EH (cell line): Measurements from ENCODE around the gene ST6GAL1.
"Not testable (repeated sequence)": the region's sequence is repeated elsewhere in the genome, so short reads cannot be mapped to it uniquely, and the experiment has no call there.

Experiments used
- DNase-seq: peaks from one replicate; pipeline ENCODE4 v3.0.0-alpha.2; 2015; ENCODE audit warnings: low read depth

The ST6GAL1 gene

DNA sequence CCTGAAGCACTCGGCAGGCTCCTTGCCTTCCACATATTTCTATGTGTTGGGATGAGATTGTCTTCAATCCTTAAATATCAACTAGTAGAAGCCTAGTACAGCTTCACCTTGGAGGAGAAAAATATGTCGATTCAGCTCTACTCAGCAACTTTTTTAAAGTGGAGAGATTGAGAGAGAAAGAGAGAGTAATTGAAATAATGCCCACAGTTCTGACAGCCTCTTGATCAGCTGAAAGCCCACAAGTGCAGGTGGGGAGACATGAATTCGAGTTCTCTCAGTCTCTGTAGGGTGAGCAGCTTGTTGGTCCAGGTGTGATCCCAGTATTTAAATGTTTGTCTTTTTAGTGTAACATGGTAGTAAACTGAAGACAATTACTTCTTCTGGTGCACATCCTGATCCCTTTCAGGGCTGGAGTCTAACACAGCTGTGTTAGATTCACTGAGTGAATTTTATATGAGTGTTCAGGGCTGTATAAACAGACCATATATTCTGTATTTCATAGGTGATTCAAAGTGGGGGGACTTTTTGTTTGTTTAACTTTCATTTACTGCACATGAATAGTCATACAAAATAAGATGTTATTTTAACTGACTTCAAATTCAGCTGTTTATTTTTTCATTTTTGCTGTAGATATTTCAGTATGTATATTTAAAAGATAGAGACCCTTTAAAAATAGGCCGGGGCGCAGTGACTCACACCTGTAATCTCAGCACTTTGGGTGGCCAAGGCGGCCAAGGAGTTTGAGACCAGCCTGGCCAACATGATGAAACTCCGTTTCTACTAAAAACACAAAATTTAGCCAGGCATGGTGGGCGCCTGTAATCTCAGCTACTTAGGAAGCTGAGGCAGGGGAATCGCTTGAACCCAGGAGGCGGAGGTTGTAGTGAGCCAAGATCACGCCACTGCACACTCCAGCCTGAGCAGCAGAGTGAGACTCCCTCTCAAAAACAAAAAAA, 64.0 kb downstream of the ST6GAL1 start:
- no peak for DNase-seq

DNA sequence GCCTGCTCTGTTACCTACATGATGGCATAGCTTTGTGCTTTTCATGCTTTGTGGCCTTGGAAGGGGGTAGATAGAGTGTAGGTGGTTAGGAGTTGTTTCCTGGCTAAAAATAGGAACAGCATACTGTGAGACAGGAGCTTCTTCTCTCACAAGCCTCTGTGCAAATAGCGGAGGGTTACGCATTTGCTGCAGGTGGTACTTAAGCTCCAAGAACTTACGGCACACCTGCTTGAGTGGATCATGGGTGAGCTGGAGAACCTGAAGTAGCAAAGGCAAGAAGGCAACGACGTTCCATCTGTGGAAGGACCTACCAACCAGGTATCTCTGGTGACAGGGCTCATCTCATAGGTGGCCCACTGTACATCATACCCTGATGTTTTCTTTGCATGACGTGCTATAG, 66.0 kb downstream of the ST6GAL1 start:
- no peak for DNase-seq

DNA sequence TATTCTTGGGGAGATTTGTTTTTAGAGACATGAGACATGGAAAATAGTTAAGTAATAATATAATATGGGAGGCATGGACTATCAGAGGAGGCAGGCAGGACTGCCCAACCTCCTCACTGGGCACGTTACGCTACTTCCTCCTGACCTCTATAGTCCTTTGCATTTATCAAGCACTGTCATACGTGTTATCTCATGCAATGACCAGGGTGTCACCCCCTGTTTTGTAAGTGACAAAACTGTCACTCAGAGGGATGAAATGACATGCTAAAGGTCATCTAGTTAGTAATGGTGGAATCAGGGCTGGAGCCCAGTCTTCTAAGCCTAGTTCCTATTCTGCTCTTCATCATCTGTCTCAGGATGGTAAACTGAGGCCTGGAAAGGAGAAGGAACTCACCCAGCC, 66.7 kb downstream of the ST6GAL1 start:
- DNase-seq: no peak

DNA sequence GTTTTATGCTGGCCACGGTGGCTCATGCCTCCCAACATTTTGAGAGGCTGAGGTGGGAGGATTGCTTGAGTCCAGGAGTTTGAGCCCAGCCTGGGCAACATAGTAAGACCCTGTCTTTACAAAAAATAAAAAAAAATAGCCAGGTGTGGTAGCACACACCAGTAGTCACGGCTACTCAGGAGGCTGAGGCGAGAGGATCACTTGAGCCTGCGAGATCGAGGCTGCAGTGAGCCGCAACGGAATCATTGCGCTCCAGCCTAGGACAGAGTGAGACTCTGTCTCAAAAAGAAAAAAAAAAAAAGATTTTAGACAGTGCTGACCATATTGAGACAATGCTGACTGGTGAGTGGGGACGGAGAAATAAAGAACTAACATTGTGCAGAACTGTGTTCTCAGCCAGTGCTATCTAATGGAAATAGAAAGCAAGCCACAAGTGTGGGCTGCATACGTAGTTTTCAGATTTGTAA, 67.2 kb downstream of the ST6GAL1 start:
- no peak for DNase-seq

DNA sequence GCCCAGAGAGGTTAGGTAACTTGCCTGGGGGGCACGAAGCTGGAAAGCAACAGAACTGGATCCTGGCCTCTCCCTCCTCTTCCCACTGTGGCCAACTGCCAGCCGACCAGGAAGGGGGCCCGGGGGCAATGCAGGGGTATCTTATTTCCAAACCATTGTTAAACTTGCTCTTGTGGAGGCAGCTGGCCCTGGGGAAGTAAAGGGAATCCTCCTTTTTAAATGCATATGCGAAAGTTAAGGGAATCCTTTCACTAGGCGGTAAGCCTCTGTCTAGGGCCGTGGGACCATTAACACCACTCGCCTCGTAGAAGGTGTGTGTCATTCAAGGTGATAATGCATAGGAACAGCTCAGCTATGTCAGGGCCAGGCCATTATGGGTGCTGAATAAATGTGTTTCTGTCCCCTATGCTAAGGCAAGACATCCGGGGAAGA, 68.6 kb downstream of the ST6GAL1 start:
- no peak for DNase-seq

DNA sequence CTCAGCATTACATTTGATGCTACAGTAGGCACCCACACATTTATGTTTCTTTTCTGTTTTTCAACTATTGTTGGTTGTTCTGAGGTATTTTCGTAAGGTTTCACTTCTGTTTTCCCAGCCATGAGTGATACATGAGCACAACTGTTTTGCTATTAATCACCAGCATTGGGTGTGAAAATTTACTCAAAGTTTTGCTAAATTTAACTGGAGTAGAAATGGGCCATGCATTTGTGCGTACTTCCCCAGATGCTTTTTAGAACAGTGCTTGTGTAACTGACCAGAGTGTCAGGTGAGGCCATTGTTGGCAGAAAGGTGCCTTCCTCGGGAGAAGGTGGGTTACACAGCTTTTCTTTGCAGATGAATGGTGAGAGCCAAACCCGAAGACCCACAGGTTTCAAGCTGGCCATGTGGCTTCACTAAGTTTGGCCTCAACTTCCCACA, 70.4 kb downstream of the ST6GAL1 start:
- DNase-seq: no peak

DNA sequence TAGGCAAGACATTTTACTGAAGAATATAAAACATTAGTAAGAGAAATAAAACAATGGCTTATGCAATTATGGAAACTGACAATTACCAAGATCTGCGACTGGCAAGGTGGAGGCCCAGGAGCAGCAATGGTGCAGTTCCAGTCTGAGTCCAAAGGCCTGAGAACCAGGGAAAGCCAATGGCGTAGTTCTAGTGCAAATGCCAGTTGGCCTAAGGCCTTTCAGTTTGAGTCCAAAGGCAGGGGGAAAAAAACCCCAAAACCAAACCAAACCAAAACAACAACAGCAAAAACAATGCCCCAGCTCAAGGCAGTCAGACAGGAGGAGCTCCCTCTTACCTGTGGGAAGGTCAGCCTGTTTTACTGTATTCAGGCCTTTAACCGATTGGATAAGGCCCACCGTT, 72.6 kb downstream of the ST6GAL1 start:
- DNase-seq: no peak

DNA sequence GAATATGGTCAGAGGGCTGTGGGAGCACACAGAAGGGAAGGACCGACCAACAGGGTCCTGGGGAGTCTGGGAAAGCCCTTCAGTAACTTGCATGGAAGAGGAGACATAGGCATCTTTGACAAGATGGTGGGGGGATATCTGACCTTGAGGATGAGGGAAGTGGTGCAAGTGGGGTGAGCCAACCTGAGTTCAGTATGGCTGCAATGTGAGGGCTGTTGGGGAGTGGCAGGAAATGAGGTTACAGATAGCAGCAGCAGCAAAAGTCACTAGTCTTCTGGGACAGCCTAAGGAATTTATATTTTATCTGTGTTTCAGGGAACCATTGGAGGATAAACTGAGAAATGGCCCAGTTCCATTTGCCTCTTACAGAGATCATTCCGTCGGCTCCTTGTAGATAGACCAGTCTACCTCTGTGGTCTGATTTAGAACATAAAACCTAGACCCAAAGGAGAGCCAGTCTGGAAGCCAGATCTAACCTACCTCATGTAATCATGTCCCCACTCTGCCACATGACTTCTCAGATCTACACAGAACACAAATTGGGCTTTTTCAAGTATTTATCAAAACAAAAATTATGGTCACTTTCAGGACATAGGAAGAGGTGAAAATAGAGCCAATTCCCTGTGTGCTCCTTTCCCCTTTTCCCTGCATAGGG, 75.6 kb downstream of the ST6GAL1 start:
- no peak for DNase-seq

DNA sequence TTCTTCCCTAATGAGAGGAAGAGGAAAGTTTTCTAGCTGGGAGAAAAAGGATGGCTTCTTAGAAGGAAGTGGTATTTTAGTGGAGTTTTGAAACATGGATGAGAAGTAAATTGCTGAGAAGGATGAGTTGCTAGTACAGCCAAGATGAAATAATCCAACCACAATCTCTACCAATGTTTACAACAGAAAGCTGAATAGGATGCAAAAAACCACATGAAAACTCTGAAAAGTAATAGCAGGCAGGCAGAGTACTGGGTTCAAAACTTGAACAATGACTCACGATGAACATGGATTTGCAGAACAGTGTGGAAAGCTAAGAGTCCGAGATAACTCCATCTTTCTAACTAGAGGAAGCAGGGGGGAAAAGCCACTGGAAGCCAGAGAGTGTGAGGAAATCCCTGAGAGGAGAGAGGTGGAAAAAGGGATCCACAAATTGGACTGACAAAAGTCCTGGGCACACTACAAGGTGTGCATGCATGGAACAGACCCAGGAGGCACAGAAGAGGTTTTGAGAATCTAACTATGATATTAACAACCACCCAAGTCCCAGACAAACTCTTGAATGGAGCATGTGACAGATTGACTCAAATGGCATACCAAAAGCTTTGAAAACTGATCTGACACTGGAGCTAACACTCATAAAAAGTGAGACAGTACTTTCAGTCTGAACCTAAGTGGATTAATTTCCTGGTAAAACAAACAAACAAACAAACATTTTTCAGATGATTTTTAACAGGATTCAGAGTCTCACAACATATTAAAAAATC, 76.7 kb downstream of the ST6GAL1 start:
- DNase-seq: peak; percentile 15

DNA sequence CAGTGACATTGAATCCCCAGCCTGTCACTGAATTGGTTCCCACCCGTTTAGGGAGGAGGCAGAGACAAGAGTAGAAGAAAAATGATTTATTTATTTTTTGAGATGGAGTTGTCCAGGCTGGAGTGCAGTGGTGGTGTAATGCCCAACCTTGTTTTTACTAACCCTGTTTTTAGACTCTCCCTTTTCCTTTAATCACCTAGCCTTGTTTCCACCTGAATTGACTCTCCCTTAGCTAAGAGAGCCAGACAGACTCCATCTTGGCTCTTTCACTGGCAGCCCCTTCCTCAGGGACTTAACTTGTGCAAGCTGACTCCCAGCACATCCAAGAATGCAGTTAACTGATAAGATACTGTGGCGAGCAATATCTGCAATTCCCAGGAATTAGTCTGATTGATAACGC, 80.1 kb downstream of the ST6GAL1 start:
- not testable (repeated sequence) for DNase-seq

DNA sequence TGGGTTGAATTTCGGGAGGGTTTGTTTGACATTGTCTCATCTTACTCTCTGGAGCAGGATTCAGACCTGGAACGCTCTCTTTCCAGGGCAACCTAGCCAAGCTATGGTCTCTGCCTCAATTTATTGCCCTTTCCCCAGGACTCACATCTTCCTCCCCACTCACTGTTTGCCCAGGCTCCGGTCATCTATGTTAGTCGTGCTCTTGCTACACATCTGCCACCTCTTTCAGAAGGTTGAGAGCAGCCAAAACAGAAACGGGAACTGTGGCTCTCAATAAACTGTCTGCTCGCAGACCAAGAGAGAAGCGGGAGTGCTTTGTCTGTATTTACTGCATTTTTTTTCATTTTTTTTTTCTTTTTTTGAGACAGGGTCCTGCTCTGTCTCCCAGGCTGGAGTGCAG, 81.6 kb downstream of the ST6GAL1 start:
- DNase-seq: no peak

DNA sequence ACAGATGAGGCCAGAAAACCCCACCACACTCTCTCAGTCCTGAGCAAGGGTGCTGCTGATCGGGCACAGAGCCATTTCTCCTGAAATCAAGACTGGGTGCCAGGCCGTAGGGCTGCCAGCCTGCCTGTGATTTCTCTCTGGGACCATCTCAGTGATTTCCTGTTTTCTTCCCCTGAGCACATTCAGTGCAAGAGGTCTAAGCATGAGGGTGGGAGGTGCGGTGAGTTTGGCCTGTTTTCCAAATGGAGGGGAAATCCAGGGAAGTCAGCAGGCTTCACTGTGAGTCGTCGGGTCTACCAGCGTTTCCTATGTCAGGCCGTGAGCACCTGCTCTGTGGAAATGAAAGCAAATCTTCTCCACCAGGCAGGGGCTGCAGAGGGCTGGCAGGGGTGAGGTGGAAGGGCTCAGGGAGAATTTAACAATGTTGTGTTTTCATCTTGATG, 82.3 kb downstream of the ST6GAL1 start:
- DNase-seq: no peak

DNA sequence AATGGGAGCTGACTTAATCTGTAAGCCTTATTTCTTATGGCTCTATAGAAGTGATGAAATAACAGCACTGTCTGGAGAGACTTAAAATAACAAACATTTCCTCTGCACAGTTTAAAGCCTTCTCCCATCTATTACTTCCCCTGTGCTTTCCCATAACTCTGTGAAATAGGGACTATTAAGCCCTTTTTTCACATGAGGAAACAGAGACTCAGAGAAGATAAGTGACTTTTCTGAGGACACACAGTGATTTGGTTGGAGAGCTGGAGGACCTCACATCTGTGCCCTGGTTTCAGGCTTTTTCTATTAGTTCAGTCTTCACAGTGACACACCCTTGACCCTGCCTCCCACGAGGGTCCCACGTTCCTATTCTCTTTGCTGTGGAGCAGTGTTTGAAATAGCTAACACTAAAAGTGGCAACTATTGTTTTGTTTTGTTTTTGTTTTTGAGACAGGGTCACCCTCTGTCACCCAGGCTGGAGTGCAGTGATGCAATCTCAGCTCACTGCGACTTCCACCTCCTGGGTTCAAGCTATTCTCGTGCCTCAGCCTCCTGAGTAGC, 82.9 kb downstream of the ST6GAL1 start:
- peak; percentile 59 for DNase-seq

DNA sequence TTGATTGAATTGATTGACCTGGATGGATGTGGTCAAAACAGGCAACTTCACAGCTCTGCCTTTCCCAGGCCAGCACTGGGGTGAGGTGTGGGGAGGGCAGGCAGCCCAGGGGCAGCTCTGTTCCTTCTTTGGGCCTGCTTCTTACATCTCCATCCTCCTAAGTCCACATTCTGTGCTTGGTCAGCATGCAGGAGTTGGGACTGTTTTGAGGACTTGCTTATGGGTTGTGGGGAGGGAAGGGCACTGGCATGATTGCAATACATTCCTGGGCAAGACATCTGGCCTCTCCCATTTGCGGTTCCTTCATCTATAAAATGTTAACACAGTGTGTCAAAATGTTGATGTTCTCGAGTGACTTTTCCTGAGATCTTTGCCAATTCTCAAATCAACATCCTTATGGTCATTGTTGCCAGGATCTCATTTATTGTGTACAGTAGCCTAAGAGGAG, 84.1 kb downstream of the ST6GAL1 start:
- DNase-seq: peak; percentile 64

DNA sequence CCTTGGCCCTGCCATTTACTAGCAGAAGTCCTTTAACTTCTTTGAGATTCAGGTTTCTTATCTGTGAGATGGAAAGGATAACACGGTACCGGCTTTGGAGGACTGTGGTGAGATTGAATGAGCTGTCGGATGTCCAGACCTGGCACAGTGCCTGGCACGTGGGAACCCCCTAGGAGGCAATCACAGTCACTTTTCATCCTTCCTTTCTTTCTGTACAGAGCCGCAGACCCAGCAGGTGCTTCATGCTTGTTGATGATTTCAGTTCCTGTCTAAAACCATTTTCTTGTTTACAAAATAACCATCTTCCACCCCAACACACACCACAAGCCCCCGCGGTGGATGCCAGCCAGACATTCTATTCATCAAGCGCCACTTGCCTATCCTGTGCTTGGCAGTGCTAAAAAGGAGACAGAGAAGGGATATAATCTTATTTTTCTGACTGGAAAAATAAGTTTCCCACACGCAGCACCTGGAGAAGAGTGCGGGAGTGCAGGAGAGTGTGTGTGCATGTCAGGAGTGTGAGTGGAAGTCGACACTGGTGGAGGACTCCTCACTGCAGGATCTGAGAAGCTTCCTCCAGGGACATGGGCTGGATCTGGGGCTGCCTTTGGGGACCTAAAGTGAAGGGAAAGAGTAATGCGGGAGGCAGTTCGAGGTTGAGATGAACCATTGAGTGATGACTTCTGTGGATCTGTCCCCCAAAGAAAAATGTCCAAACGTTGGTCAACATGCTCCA, 85.7 kb downstream of the ST6GAL1 start:
- no peak for DNase-seq

DNA sequence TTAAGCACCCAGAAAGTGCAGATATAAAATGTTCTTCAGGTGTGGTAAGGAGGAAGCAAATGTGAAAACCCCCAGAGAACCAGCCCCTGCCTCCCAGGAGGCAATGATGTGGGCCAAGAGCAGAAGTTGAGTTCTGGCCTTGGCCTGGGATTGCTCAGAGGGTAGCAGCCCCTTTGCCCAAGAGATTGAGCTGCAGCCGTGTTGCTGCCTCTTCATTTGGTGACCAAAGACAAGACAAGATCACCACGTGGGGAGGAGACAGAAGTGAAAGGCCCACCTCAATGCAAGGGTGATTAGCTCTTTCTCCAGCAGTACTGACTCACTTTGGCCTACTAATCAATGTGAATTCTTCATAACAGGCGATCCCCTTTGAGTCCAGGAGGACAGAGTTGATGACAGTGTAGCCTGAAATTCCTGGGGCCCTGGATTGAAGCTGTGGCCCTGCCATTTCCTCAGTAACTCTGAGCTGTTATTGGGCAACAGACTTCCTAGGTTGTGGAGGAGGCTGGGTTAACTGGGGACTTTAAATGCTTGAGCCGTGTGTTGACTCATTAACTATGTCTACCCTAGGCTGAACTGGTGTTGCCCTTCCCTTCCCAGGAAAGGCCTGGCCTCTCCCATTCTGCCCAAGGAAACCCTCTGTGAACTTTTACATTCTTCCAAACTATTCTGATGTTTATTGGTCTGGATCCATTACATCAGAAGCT, 86.5 kb downstream of the ST6GAL1 start:
- DNase-seq: peak; percentile 68

DNA sequence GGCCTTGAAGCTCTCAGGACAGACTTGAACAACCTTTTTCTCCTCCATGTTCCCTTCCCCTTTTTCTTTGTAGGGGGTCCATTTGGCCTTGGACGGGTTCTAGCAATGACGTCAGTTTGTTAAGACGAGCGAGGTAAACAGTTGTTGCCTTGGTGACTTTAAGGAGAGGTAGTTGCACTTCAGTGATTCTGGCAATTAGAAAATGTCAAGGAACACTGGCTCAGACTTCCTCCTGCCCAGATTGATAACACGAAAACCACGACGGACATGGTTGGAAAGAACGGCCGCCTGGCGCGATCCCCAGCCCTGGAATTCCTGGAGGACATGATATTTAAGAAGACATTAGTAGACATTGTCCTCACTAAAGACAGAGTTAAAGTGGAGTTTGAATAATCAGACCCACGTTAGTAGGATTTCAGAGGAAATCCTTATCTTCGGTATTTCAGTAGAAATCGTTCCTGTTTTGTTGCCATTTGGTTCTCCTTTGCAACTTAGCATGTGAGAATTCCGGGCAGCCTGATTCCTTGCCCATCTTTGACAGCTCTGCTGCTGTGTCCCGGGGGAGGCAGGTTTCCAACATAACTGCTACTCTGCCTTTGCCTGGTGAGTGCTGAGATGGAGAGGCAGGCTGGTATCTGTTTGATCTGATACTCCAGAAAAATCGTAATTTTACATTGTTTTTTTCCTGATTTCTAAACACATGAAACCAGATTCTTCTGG, 87.3 kb downstream of the ST6GAL1 start:
- DNase-seq: no peak

DNA sequence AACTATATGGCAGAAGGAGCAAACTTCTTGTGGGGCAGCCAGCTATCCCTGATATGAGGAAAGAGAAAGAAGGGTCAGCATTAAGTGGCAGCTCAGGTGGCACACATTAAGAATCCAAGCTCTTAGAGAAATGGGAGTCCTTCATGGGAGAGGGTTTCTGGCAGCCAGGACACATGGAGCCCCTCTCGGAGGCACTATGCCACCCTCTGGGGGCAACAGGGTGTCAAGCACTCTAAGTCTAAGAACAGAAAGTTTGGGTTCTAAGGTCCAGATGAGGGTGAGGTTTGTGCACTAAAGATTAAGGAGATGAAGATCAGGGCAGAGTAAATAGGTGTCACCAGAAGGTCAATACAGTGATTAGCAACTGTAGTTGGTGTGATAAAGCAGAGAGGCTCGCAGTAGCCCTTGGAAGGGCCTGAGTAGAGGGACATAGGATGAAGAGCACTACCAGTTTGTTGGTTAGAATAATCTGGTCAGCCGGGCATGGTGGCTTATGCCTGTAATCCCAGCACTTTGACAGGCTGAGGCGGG, 89.3 kb downstream of the ST6GAL1 start:
- no peak for DNase-seq

DNA sequence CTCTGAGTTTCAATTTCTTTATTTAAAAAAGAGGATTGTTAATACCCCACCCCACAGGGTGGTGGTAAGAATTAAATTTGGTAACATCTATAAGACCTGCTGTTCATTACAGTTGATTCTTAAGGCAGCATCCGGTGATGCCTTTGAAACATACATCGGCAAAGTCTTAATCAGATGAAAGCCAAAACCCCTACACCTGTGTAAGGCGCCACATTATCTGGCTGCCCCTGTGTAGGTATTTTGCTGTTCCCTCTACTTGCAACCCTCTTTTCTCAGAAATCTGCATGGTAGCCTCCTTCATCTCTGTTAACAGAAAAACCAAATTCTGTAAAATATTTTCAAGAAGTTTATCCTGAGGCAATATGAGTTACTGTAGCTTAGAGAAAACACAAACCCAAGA, 90.0 kb downstream of the ST6GAL1 start:
- DNase-seq: no peak
